Smooth muscle cell (in vitro differentiated cells): ENCODE measurements around the gene RBL1. TPM values are rescaled to one million over a fixed set of nuclear protein-coding genes. Genes with fewer than 3 reads are reported as not detected.

Source experiments
- DNase-seq: peaks from one replicate; lab custom pipeline; 2025; ENCODE audit not compliant: unreplicated experiment; lab: John Stamatoyannopoulos, UW
- H2AFZ ChIP-seq: fragments of 200-600 bp; sonication (generic); 2 replicates; pipeline ENCODE4 v1.6.0; 2016; ENCODE audit warnings: antibody characterized with exemption, low read depth, mild to moderate bottlenecking
- H3F3A ChIP-seq: fragments of 200-600 bp; sonication (generic); 2 replicates; pipeline ENCODE4 v1.6.0; 2017; ENCODE audit warnings: antibody characterized with exemption, low read depth
- H3K27ac ChIP-seq: fragments of 200-600 bp; sonication (generic); 2 replicates; pipeline ENCODE4 v1.5.1; 2016; ENCODE audit warnings: low read depth, mild to moderate bottlenecking
- H3K27me3 ChIP-seq: fragments of 200-600 bp; sonication (generic); 2 replicates; pipeline ENCODE4 v1.6.1; 2016; ENCODE audit warnings: low read depth, mild to moderate bottlenecking
- H3K36me3 ChIP-seq: fragments of 200-600 bp; sonication (generic); 2 replicates; pipeline ENCODE4 v1.5.1; 2016; ENCODE audit warnings: low read depth
- H3K4me1 ChIP-seq: fragments of 200-600 bp; sonication (generic); 2 replicates; pipeline ENCODE4 v1.5.1; 2016; ENCODE audit warnings: low read depth
- H3K4me2 ChIP-seq: fragments of 200-600 bp; sonication (generic); 2 replicates; pipeline ENCODE4 v1.6.0; 2016; ENCODE audit warnings: mild to moderate bottlenecking
- H3K4me3 ChIP-seq: fragments of 200-600 bp; sonication (generic); 2 replicates; pipeline ENCODE4 v1.5.1; 2016; ENCODE audit warnings: mild to moderate bottlenecking
- H3K79me2 ChIP-seq: fragments of 200-600 bp; sonication (generic); 2 replicates; pipeline ENCODE4 v1.6.0; 2016; ENCODE audit warnings: low read depth, mild to moderate bottlenecking
- H3K9ac ChIP-seq: fragments of 200-600 bp; sonication (generic); 2 replicates; pipeline ENCODE4 v1.6.0; 2016; ENCODE audit warnings: low read depth
- H3K9me3 ChIP-seq: fragments of 200-600 bp; sonication (generic); replicated peaks from 2 replicates; pipeline ENCODE4 v1.5.1; 2016; ENCODE audit warnings: low read depth
- H4K20me1 ChIP-seq: fragments of 200-600 bp; sonication (generic); 2 replicates; pipeline ENCODE4 v1.6.0; 2016; ENCODE audit warnings: low read depth
- WGBS: methylation state at CpG from one replicate; pipeline ENCODE4 v1.1.7; 2016; ENCODE audit warnings: low lambda C conversion rate; 5-methylcytosine and 5-hydroxymethylcytosine counted together
- polyA plus RNA-seq: library from polyadenylated mRNA; unstranded; fragments of >200 nt; fragmentation: Nextera tagmentation; extraction: Ambion mirVana; gene quantifications from 2 replicates; pipeline ENCODE4 v1.2.1, GENCODE V29; 2016
- total RNA-seq: library from RNA; depleted of rRNA; stranded (reverse); fragments of >200 nt; gene quantifications from 2 replicates; pipeline ENCODE4 v1.2.3, GENCODE V29; 2014
- TF ChIP-seq, protein P1 (sequence below): fragments of 200-600 bp; sonication (generic); IDR thresholded peaks from 2 replicates; pipeline ENCODE4 v1.5.1; 2017; ENCODE audit warnings: borderline replicate concordance, mild to moderate bottlenecking, antibody characterized with exemption; ENCODE audit not compliant: insufficient read depth, poor library complexity, severe bottlenecking

RBL1 gene
- total and polyA plus RNA-seq, 2 experiments from 2014 or later, result 2.3 to 6.4 TPM

DNA sequence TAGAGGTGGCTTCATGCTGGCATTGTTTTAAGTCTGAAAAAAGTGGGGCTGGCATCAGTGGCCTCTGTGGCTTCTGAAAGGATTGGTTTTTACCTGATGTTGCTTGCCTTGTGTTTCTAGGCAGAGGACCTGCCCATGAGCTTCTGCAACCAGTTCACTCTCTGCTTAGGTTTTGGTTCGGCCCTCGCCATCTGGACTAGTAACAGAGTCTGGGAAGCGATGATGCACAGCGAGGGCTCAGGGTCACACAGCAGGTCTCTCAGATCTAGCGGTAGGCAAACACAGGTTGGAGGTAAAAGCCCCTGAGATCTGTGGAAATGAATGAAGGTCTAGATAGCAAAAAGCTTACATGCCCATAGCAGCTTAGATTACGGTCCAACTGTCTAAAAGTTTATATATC, 6.8 kb upstream of the RBL1 start:
- Histone ChIP-seq H3K27ac (no peak overlapping the region), H2AFZ (no peak overlapping the region), H3K4me2 (no peak overlapping the region), H3K36me3 (no peaks in the 10 kb centered on the region), H3K9me3 (no peaks in the 10 kb centered on the region), H3K4me3 (no peak overlapping the region), H3K79me2 (no peaks in the 10 kb centered on the region), H3K4me1 (no peaks in the 10 kb centered on the region), H3K27me3 (no peaks in the 10 kb centered on the region), H3F3A (no peaks in the 10 kb centered on the region), H4K20me1 (no peaks in the 10 kb centered on the region), H3K9ac (no peak overlapping the region)
- 92% methylated on average over 6 of the region's 6 CpGs for WGBS
- DNase-seq, result no peak
- TF ChIP-seq, protein P1, sequence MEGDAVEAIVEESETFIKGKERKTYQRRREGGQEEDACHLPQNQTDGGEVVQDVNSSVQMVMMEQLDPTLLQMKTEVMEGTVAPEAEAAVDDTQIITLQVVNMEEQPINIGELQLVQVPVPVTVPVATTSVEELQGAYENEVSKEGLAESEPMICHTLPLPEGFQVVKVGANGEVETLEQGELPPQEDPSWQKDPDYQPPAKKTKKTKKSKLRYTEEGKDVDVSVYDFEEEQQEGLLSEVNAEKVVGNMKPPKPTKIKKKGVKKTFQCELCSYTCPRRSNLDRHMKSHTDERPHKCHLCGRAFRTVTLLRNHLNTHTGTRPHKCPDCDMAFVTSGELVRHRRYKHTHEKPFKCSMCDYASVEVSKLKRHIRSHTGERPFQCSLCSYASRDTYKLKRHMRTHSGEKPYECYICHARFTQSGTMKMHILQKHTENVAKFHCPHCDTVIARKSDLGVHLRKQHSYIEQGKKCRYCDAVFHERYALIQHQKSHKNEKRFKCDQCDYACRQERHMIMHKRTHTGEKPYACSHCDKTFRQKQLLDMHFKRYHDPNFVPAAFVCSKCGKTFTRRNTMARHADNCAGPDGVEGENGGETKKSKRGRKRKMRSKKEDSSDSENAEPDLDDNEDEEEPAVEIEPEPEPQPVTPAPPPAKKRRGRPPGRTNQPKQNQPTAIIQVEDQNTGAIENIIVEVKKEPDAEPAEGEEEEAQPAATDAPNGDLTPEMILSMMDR, result no peak

DNA sequence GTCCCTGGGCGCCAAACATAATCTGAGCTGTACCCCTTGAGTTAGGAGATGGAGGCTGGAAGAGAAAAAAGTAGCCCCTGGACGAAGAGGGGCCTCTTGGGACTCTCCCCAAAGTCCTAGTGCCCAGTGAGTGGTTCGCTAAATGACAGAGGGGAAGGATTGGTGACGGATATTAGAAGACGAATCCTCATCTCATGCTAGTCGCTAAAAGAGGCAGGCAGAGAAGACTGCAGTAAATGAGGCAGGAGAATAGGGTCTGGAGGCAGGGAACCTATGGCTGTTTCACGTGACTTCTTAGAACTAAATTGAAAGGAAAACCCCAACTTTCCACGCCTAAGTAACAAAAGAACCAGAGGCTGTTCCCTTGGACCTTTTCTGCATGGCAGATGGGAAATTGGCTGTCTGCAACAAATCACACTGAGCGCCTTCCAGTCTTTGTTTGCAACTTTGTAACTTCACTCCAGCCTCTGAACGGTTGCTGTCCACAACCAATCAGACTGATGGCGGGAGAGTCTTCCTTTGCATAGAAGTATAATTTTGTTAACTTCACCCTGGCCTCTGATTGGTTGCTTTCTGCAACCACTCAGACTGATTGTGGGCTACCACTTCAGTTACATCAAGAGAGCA, 731 bp upstream of the RBL1 start:
- no peak for DNase-seq
- H3K36me3 ChIP-seq, result no peaks in the 10 kb centered on the region
- peak overlapping the region; percentile 86 for H3K4me2 ChIP-seq
- peak overlapping the region; percentile 100 for H2AFZ ChIP-seq
- H3K4me1 ChIP-seq, result peaks cover 7% of the 10 kb centered on the region
- TF ChIP-seq, protein P1, result no peak
- H3K79me2 ChIP-seq, result peaks cover 21% of the 10 kb centered on the region
- H3K9ac ChIP-seq, result no peak overlapping the region
- no peaks in the 10 kb centered on the region for H4K20me1 ChIP-seq
- H3K27me3 ChIP-seq, result no peaks in the 10 kb centered on the region
- peak overlapping the region; percentile 91 for H3K4me3 ChIP-seq
- H3K9me3 ChIP-seq, result no peaks in the 10 kb centered on the region
- 77% methylated on average over 11 of the region's 11 CpGs for WGBS
- H3F3A ChIP-seq, result no peaks in the 10 kb centered on the region
- no peak overlapping the region for H3K27ac ChIP-seq

DNA sequence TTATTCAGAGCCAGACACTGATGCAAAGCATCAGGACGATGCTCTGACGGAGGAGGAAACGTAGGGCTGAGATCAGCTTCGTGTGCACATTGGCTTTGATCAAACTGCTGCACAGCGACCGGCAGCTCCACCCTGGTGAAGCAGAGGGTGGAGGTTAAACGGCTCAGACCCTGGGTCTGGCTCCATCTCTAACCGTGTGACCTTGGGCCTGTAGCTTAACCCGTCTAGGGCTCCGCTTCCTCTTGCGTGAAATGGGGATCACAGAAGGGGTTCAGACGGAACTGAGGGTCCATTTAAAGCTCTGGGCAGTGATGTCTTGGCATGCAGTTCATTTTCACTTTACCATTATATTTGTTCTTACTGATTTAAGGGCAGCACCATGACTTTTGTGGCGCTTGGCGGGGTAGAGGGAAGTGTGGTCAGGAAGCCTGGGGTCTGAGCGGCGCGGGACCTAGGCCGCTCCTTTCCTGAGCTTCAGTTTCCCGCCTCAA, 644 bp downstream of the RBL1 start:
- peaks cover 7% of the 10 kb centered on the region for H3K4me1 ChIP-seq
- no peaks in the 10 kb centered on the region for H3K27me3 ChIP-seq
- no peak for DNase-seq
- no peaks in the 10 kb centered on the region for H3K9me3 ChIP-seq
- H3K36me3 ChIP-seq, result no peaks in the 10 kb centered on the region
- no peaks in the 10 kb centered on the region for H3F3A ChIP-seq
- WGBS, result 21% methylated on average over 19 of the region's 19 CpGs
- H2AFZ ChIP-seq, result peak overlapping the region; percentile 100
- TF ChIP-seq, protein P1, result no peak
- H3K9ac ChIP-seq, result peak overlapping the region; percentile 80
- peaks cover 21% of the 10 kb centered on the region for H3K79me2 ChIP-seq
- peak overlapping the region; percentile 86 for H3K4me2 ChIP-seq
- peak overlapping the region; percentile 91 for H3K4me3 ChIP-seq
- no peaks in the 10 kb centered on the region for H4K20me1 ChIP-seq
- H3K27ac ChIP-seq, result no peak overlapping the region

DNA sequence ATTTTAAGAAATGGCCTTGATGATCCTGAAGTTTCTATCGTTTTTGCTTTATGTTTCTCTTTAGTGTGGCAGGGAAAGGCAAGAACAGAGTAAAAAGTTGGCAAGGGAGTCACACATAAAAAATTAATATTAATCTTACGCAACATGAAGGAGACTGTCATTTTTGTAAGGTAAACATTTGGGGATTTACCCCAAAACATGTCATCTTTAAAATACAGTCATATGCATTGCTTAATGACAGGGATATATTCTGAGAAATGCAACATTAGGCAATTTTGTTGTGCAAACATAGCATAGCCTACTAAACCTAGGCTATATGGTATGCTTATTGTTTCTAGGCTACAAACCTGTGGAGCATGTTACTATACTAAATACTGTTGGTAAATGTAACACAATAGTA, 5.4 kb downstream of the RBL1 start:
- Histone ChIP-seq H3K27ac (no peak overlapping the region), H3K4me2 (no peak overlapping the region), H4K20me1 (no peaks in the 10 kb centered on the region), H2AFZ (no peak overlapping the region), H3K36me3 (no peaks in the 10 kb centered on the region), H3F3A (no peaks in the 10 kb centered on the region), H3K9ac (no peak overlapping the region), H3K4me1 (peaks cover 7% of the 10 kb centered on the region), H3K79me2 (peaks cover 21% of the 10 kb centered on the region), H3K27me3 (no peaks in the 10 kb centered on the region), H3K4me3 (no peak overlapping the region), H3K9me3 (no peaks in the 10 kb centered on the region)
- DNase-seq, result no peak
- WGBS, result 98% methylated on average over 2 of the region's 2 CpGs
- TF ChIP-seq, protein P1, result no peak
